CD14-positive monocyte (primary cell): ENCODE results near the gene F2RL1. TPM values are rescaled to one million over a fixed set of nuclear protein-coding genes. Genes with fewer than 3 reads are reported as not detected.
A peak's percentile ranks its signal among the peaks of the same experiment; 100 is the strongest.

Experiments used
- DNase-seq, 3 donors: peaks; one replicate each; pipeline ENCODE4 v3.0.0-alpha.2; 2011 to 2022
- H2AFZ ChIP-seq: 2 replicates; pipeline ENCODE4 v1.6.0; 2012; ENCODE audit warnings: mild to moderate bottlenecking, low read depth, low read length, inconsistent platforms; ENCODE audit not compliant: insufficient read depth, poor library complexity, severe bottlenecking
- H3K27ac ChIP-seq, 2 donors: 1 replicate in 1 of 2; 2 replicates in 1 of 2; pipeline ENCODE4 v1.5.1; 2012 to 2013; ENCODE audit warnings: low read length in 2 of 2, control low read depth in 1 of 2, inconsistent platforms in 1 of 2, low read depth in 1 of 2, mild to moderate bottlenecking in 1 of 2
- H3K27me3 ChIP-seq, 2 donors: one replicate each; pipeline versions ENCODE4 v1.6.0 to v1.6.1; 2011 to 2013; ENCODE audit warnings: low read length in 2 of 2; ENCODE audit not compliant: control insufficient read depth in 2 of 2, insufficient read depth in 2 of 2
- H3K36me3 ChIP-seq, 2 donors: replicated peaks in 1 of 2; 1 replicate in 1 of 2; 2 replicates in 1 of 2; pipeline versions ENCODE4 v1.5.1 to v1.6.1; 2012 to 2013; ENCODE audit warnings: low read length in 2 of 2, control low read depth in 1 of 2, inconsistent platforms in 1 of 2, mild to moderate bottlenecking in 1 of 2; ENCODE audit not compliant: insufficient read depth in 2 of 2, control insufficient read depth in 1 of 2
- H3K4me1 ChIP-seq, 2 donors: 1 replicate in 1 of 2; 2 replicates in 1 of 2; pipeline versions ENCODE4 v1.5.1 to v1.6.1; 2012 to 2013; ENCODE audit warnings: low read length in 2 of 2, control low read depth in 1 of 2, inconsistent platforms in 1 of 2, mild to moderate bottlenecking in 1 of 2, moderate library complexity in 1 of 2; ENCODE audit not compliant: insufficient read depth in 2 of 2, control insufficient read depth in 1 of 2
- H3K4me2 ChIP-seq: replicated peaks from 2 replicates; pipeline ENCODE3; 2012; ENCODE audit warnings: low read length, moderate library complexity, mild to moderate bottlenecking; ENCODE audit not compliant: poor library complexity, severe bottlenecking; ENCODE audit errors: extremely low read depth
- H3K4me3 ChIP-seq, 3 experiments: fragments of 200-600 bp in 1 of 3; sonication (generic) in 1 of 3; replicated peaks in 1 of 3; 1 replicate in 2 of 3; 2 replicates in 1 of 3; pipeline ENCODE4 v1.5.1; 2011 to 2013; ENCODE audit warnings: low read length in 3 of 3, mild to moderate bottlenecking in 3 of 3, control low read depth in 2 of 3, low read depth in 2 of 3, inconsistent platforms in 1 of 3, moderate library complexity in 1 of 3
- H3K79me2 ChIP-seq: 2 replicates; pipeline ENCODE4 v1.6.0; 2012; ENCODE audit warnings: mild to moderate bottlenecking, control low read depth, inconsistent platforms, low read length, moderate library complexity; ENCODE audit not compliant: insufficient read depth
- H3K9ac ChIP-seq: 2 replicates; pipeline ENCODE4 v1.6.0; 2017; ENCODE audit warnings: low read length, mild to moderate bottlenecking; ENCODE audit not compliant: insufficient read depth, poor library complexity, severe bottlenecking
- H3K9me3 ChIP-seq, 2 donors: replicated peaks in 1 of 2; 1 replicate in 1 of 2; 2 replicates in 1 of 2; pipeline versions ENCODE4 v1.5.1 to v1.6.1; 2012 to 2013; ENCODE audit warnings: low read length in 2 of 2, control low read depth in 1 of 2; ENCODE audit not compliant: control insufficient read depth in 1 of 2, insufficient read depth in 1 of 2
- H4K20me1 ChIP-seq: 2 replicates; pipeline ENCODE4 v1.6.0; 2012; ENCODE audit warnings: mild to moderate bottlenecking, low read length, control low read depth, moderate library complexity; ENCODE audit not compliant: insufficient read depth
- H3K27ac Mint-ChIP-seq, 7 donors: one replicate each; pipeline ENCODE4 v1.8.0; 2020; ENCODE audit warnings: mild to moderate bottlenecking in 7 of 7, mixed read lengths in 7 of 7, moderate library complexity in 6 of 7, inconsistent platforms in 2 of 7
- H3K27me3 Mint-ChIP-seq, 3 donors: one replicate each; pipeline ENCODE4 v1.8.0; 2021 to 2022; ENCODE audit warnings: low read depth in 3 of 3, mild to moderate bottlenecking in 3 of 3, mixed read lengths in 3 of 3, moderate library complexity in 3 of 3, inconsistent platforms in 1 of 3
- H3K36me3 Mint-ChIP-seq, 2 donors: one replicate each; pipeline ENCODE4 v1.8.0; 2020; ENCODE audit warnings: mixed read lengths in 2 of 2, inconsistent platforms in 1 of 2, mild to moderate bottlenecking in 1 of 2
- H3K4me1 Mint-ChIP-seq: one replicate; pipeline ENCODE4 v1.8.0; 2020; ENCODE audit warnings: mild to moderate bottlenecking, mixed read lengths
- H3K4me3 Mint-ChIP-seq, 2 donors: one replicate each; pipeline ENCODE4 v1.8.0; 2020; ENCODE audit warnings: mild to moderate bottlenecking in 2 of 2, mixed read lengths in 2 of 2, moderate library complexity in 1 of 2
- H3K9me3 Mint-ChIP-seq, 7 donors: one replicate each; pipeline ENCODE4 v1.8.0; 2020 to 2022; ENCODE audit warnings: mixed read lengths in 7 of 7, mild to moderate bottlenecking in 6 of 7, moderate library complexity in 6 of 7, inconsistent platforms in 2 of 7
- WGBS: methylation state at CpG from one replicate; pipeline ENCODE4 v1.1.5; 2013; ENCODE audit warnings: missing lambda C conversion rate; ENCODE audit not compliant: insufficient coverage; 5-methylcytosine and 5-hydroxymethylcytosine counted together
- intact Hi-C, 2 donors: fragments of 100-400 bp; cut with micrococcal nuclease; formaldehyde crosslinking; loops; one replicate each; pipeline versions ENCODE4 v1.15.0 to v1.15.1; 2023
- polyA plus RNA-seq, 3 donors: library from polyadenylated mRNA; depleted of rRNA in 1 of 3; unstranded in 2 of 3; stranded (reverse) in 1 of 3; fragments of 300-500 nt in 2 of 3; fragments of >200 nt in 1 of 3; fragmentation: Illumina TruSeq in 2 of 3; gene quantifications; 1 replicate in 2 of 3; 2 replicates in 1 of 3; pipeline ENCODE4 v1.2.3, GENCODE V29; 2012 to 2021
- small RNA-seq: library from RNA; depleted of rRNA; stranded (forward); fragments of <200 nt; gene quantifications from one replicate; pipeline ENCODE3, GENCODE V24; 2012; ENCODE audit warnings: low read depth; ENCODE audit not compliant: insufficient read length
- TF ChIP-seq, protein P1 (sequence below): fragments of 200-600 bp; IDR thresholded peaks from one replicate; pipeline ENCODE4 v1.8.0; 2022; ENCODE audit warnings: antibody characterized with exemption, mild to moderate bottlenecking

The F2RL1 gene
- polyA plus RNA-seq, 3 donors: 2.5 to 23.9 (median 11.4) TPM

- TF ChIP-seq, protein P1, sequence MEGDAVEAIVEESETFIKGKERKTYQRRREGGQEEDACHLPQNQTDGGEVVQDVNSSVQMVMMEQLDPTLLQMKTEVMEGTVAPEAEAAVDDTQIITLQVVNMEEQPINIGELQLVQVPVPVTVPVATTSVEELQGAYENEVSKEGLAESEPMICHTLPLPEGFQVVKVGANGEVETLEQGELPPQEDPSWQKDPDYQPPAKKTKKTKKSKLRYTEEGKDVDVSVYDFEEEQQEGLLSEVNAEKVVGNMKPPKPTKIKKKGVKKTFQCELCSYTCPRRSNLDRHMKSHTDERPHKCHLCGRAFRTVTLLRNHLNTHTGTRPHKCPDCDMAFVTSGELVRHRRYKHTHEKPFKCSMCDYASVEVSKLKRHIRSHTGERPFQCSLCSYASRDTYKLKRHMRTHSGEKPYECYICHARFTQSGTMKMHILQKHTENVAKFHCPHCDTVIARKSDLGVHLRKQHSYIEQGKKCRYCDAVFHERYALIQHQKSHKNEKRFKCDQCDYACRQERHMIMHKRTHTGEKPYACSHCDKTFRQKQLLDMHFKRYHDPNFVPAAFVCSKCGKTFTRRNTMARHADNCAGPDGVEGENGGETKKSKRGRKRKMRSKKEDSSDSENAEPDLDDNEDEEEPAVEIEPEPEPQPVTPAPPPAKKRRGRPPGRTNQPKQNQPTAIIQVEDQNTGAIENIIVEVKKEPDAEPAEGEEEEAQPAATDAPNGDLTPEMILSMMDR: no peak
- no peak overlapping the region for H3K4me3 ChIP-seq
These were observed 51.2 kb downstream of the F2RL1 start for GRCh38 chr5:76870046-76870445.

DNA sequence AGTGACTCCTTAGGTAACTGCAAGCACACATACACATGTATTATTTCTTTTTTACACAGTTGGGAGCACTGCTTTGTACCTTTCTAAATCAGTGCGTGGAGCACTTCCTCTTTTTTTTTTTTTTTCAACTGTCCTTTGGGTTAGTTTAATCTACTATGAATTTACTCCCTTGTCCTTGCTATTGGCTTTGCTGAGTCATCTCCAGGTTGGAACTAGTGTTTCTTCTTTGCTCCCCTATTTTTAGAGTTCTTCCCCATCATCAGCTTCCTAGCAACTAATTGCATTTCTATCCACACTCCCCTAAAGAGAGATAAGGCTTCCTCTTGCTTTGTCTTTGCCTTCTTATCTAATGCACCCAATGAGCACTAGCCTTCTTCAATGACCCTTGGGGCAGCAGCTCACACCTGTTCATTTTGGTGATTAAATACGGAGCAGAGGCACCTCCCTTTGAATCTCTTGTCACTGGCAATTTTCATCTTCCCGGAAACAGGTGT lies 55.3 kb downstream of the F2RL1 start:
- no peak overlapping the region for H3K4me3 Mint-ChIP-seq
- H3K4me1 Mint-ChIP-seq: peaks cover 20% of the 10 kb centered on the region
- peaks cover 54 to 69% of the 10 kb centered on the region in 2 donors for H3K36me3 ChIP-seq
- no peaks in the 10 kb centered on the region for H3K27me3 Mint-ChIP-seq
- peak; percentile 29 to 55 (median 50) for DNase-seq
- peak overlapping the region; percentile 37 for H3K4me2 ChIP-seq
- no peaks in the 10 kb centered on the region for H3K27me3 ChIP-seq
- peaks cover 0 to 2% (median 0%) of the 10 kb centered on the region in 7 donors for H3K9me3 Mint-ChIP-seq
- peaks cover 22% of the 10 kb centered on the region in 2 donors for H3K4me1 ChIP-seq
- no peak overlapping the region for H3K9ac ChIP-seq
- H3K27ac Mint-ChIP-seq: peak overlapping the region in 4 of 7 donors; percentile 12 to 61 (median 34)
- H3K4me3 ChIP-seq: no peak overlapping the region
- TF ChIP-seq, protein P1: no peak
- no peaks in the 10 kb centered on the region for H3K9me3 ChIP-seq
- peak overlapping the region in 1 of 2 donors; percentile 54 for H3K27ac ChIP-seq
- no CpG with 5 or more reads among the region's 3 CpGs for WGBS
- peaks cover 35 to 46% of the 10 kb centered on the region in 2 donors for H3K36me3 Mint-ChIP-seq
- H4K20me1 ChIP-seq: peaks cover 41% of the 10 kb centered on the region
- H3K79me2 ChIP-seq: no peaks in the 10 kb centered on the region
- intact Hi-C loops: no loop called here
- no peak overlapping the region for H2AFZ ChIP-seq

More at GRCh38 chr5:76870046-76870445, 51.2 kb downstream of the F2RL1 start:
- Histone ChIP-seq H3K79me2 (peaks cover 7% of the 10 kb centered on the region), H3K9ac (no peak overlapping the region), H4K20me1 (peaks cover 16% of the 10 kb centered on the region), H3K9me3 (no peaks in the 10 kb centered on the region), H3K36me3 (peaks cover 32 to 52% of the 10 kb centered on the region in 2 donors), H3K27ac (no peak overlapping the region), H3K4me2 (no peak overlapping the region), H3K4me1 (peaks cover 16 to 18% of the 10 kb centered on the region in 2 donors), H3K27me3 (no peaks in the 10 kb centered on the region), H2AFZ (no peak overlapping the region)
- intact Hi-C loops: no loop called here
- DNase-seq: no peak
- Mint-ChIP-seq H3K4me3 (no peak overlapping the region), H3K27me3 (peaks cover 0 to 1% (median 0%) of the 10 kb centered on the region in 3 donors), H3K4me1 (peaks cover 14% of the 10 kb centered on the region), H3K9me3 (no peaks in the 10 kb centered on the region), H3K27ac (no peak overlapping the region), H3K36me3 (peaks cover 34 to 51% of the 10 kb centered on the region in 2 donors)
- WGBS: 89% methylated on average over 3 of the region's 6 CpGs

Small RNA genes within 50 kb of the gene (small RNA-seq; reads per million reads assigned to genes)
- gene RN7SL208P: not detected

Other genes with a start within 250 kb of the F2RL1 start
- gene F2RL2, start 195.6 kb upstream of the F2RL1 start, polyA plus RNA-seq: under 1 TPM in 1 of 3 donors, not detected in 2; 0.14 TPM
- gene F2R, start 102.9 kb upstream of the F2RL1 start, polyA plus RNA-seq: under 1 TPM; 0.09 to 0.33 (median 0.22) TPM
- gene S100Z, start 31.0 kb downstream of the F2RL1 start, polyA plus RNA-seq: 10 to 100 TPM; 13.4 to 39.3 (median 21.2) TPM
- 1 to 10 TPM in 1 of 3 donors, not detected in 2; 2.2 TPM for gene CRHBP, start 134.0 kb downstream of the F2RL1 start, polyA plus RNA-seq
- 10 to 100 TPM in 2 of 3 donors, 1 to 10 TPM in 1; 8.0 to 21.9 (median 13.0) TPM for gene AGGF1, start 211.4 kb downstream of the F2RL1 start, polyA plus RNA-seq